ENCODE results near the gene PPM1H. TPM values are rescaled to one million over a fixed set of nuclear protein-coding genes. Genes with fewer than 3 reads are reported as not detected.

PPM1H gene
- total and polyA plus RNA-seq, 2 donors (not counting 1 experiment from before 2014, with no cell fraction given): 0.01 TPM; not detected in 1

DNA sequence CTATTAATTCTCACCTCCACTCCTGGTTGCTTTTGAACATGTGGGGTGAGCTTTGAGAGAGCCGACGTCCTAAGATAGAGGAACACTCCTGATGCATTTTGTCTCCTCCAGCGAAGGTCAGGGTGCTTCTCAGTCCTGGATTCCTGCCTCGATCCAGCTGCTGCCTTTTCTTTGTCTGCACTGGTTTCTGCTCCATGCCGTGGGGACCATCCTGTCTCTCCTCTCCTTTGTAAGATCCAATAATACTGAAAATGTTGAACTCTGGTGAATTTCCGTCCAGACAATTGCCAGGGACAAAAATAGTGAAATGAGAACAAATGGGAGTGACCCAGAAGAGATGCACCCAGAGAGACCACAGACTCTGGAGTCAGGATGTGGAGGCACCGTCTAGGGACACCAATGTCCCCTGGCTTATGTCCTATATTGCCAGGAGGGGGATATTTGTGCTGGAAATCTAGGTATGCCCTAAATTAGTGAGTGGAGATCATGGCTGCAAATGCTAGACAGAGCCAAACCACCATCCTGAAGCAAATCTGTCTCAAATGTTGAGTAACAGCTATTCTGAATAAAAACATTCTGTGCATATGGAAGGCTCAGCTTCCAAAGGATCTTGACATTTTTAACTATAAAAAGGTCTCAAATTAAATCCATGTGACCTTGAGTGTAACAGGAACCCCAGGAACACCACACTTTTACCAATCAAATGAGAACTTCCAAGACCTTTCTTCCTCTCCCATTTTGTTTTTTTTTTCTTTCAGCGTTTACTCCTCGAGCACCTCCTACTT, 170.9 kb downstream of the PPM1H start:
- Histone ChIP-seq H3K4me3 (ENCODE audit: control extremely low read depth in 1 of 5, extremely low read depth in 1 of 5, insufficient read depth in 1 of 5, low read depth in 2 of 5, low read length in 4 of 5) (no peak overlapping the region), H3K27me3 (replicated peaks in 1 of 4; ENCODE audit: control extremely low read depth in 1 of 4, control insufficient read depth in 3 of 4, insufficient read depth in 4 of 4, low read length in 3 of 4) (no peaks in the 10 kb centered on the region), H3K36me3 (replicated peaks in 1 of 2; ENCODE audit: control extremely low read depth in 1 of 2, control insufficient read depth in 1 of 2, extremely low read depth in 1 of 2, insufficient read depth in 2 of 2, low read length in 1 of 2) (no peaks in the 10 kb centered on the region), H3K4me2 (replicated peaks; ENCODE audit: low read depth, low read length, poor library complexity, severe bottlenecking) (no peak overlapping the region), H4K20me1 (ENCODE audit: control insufficient read depth, insufficient read depth, low read length, poor library complexity, severe bottlenecking) (no peaks in the 10 kb centered on the region), H2AFZ (ENCODE audit: insufficient read depth, low read depth, low read length, poor library complexity, severe bottlenecking) (no peak overlapping the region), H3K9ac (ENCODE audit: low read length) (no peak overlapping the region), H3K4me1 (ENCODE audit: control insufficient read depth in 2 of 2, insufficient read depth in 2 of 2, low read length in 2 of 2) (no peaks in the 10 kb centered on the region), H3K9me3 (ENCODE audit: control extremely low read depth in 1 of 3, control insufficient read depth in 2 of 3, insufficient read depth in 1 of 3, low read length in 2 of 3) (no peaks in the 10 kb centered on the region), H3K27ac (ENCODE audit: low read length in 2 of 2) (no peak overlapping the region), H3K79me2 (ENCODE audit: control insufficient read depth, insufficient read depth, low read length) (no peaks in the 10 kb centered on the region)
- no peak for TF ChIP-seq EZH2 (IDR thresholded peaks at IDR 0.05; ENCODE audit: borderline replicate concordance, insufficient read depth, low read depth, low read length, poor library complexity, severe bottlenecking)
- no peak for TF ChIP-seq CTCF (IDR thresholded peaks at IDR 0.05)
- Mint-ChIP-seq H3K4me1 (no peaks in the 10 kb centered on the region), H3K27ac (no peak overlapping the region), H3K27me3 (peaks cover 15% of the 10 kb centered on the region), H3K4me3 (no peak overlapping the region), H3K9me3 (ENCODE audit: insufficient read depth) (no peaks in the 10 kb centered on the region)
- POLR2A ChIA-PET: no interaction called here
- DNase-seq (no peak), ATAC-seq (ENCODE audit: low read depth) (no peak)
- CTCF ChIA-PET: no interaction called here
- intact Hi-C loops (cut with micrococcal nuclease): no loop called here
- WGBS (ENCODE audit: insufficient coverage): 88% methylated on average over 8 of the region's 9 CpGs

DNA sequence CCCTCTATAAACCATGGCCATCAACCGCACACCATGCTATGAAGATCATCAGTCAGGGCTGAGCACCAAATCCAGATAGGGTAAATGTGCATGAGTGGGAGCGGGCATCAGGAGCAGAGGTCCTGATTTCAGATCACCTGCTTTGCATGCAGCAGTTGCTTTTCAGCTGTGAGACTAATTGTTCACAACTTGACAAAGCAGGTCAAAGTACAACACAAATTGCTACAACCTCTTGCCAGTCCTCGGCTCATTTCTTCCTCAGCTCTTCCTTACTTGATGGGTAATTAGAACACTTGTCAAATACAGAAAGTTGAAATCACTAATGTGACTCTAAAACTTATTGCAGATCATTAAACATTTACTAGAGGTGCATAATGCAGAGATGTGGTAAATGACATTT, 171.6 kb downstream of the PPM1H start:
- H3K4me1 Mint-ChIP-seq: no peaks in the 10 kb centered on the region
- H3K27ac Mint-ChIP-seq: no peak overlapping the region
- Histone ChIP-seq H4K20me1 (ENCODE audit: control insufficient read depth, insufficient read depth, low read length, poor library complexity, severe bottlenecking) (no peaks in the 10 kb centered on the region), H3K79me2 (ENCODE audit: control insufficient read depth, insufficient read depth, low read length) (no peaks in the 10 kb centered on the region), H2AFZ (ENCODE audit: insufficient read depth, low read depth, low read length, poor library complexity, severe bottlenecking) (no peak overlapping the region), H3K4me2 (replicated peaks; ENCODE audit: low read depth, low read length, poor library complexity, severe bottlenecking) (no peak overlapping the region), H3K9me3 (ENCODE audit: control extremely low read depth in 1 of 3, control insufficient read depth in 2 of 3, insufficient read depth in 1 of 3, low read length in 2 of 3) (no peaks in the 10 kb centered on the region), H3K27ac (ENCODE audit: low read length in 2 of 2) (no peak overlapping the region), H3K4me3 (ENCODE audit: control extremely low read depth in 1 of 5, extremely low read depth in 1 of 5, insufficient read depth in 1 of 5, low read depth in 2 of 5, low read length in 4 of 5) (no peak overlapping the region), H3K4me1 (ENCODE audit: control insufficient read depth in 2 of 2, insufficient read depth in 2 of 2, low read length in 2 of 2) (no peaks in the 10 kb centered on the region), H3K27me3 (replicated peaks in 1 of 4; ENCODE audit: control extremely low read depth in 1 of 4, control insufficient read depth in 3 of 4, insufficient read depth in 4 of 4, low read length in 3 of 4) (no peaks in the 10 kb centered on the region), H3K36me3 (replicated peaks in 1 of 2; ENCODE audit: control extremely low read depth in 1 of 2, control insufficient read depth in 1 of 2, extremely low read depth in 1 of 2, insufficient read depth in 2 of 2, low read length in 1 of 2) (no peaks in the 10 kb centered on the region), H3K9ac (ENCODE audit: low read length) (no peak overlapping the region)
- POLR2A ChIA-PET: no interaction called here
- no peak for TF ChIP-seq EZH2 (IDR thresholded peaks at IDR 0.05; ENCODE audit: borderline replicate concordance, insufficient read depth, low read depth, low read length, poor library complexity, severe bottlenecking)
- TF ChIP-seq CTCF (IDR thresholded peaks at IDR 0.05): no peak
- H3K27me3 Mint-ChIP-seq: peaks cover 19% of the 10 kb centered on the region
- intact Hi-C loops (cut with micrococcal nuclease): no loop called here
- ATAC-seq (ENCODE audit: low read depth): no peak
- 100% methylated on average over 1 of the region's 3 CpGs for WGBS (ENCODE audit: insufficient coverage)
- no peaks in the 10 kb centered on the region for H3K9me3 Mint-ChIP-seq (ENCODE audit: insufficient read depth)
- CTCF ChIA-PET: no interaction called here
- no peak for DNase-seq
- no peak overlapping the region for H3K4me3 Mint-ChIP-seq

Measured in B cell (primary cell).